Measurements from ENCODE around the gene HSD17B11.

HSD17B11 gene

DNA sequence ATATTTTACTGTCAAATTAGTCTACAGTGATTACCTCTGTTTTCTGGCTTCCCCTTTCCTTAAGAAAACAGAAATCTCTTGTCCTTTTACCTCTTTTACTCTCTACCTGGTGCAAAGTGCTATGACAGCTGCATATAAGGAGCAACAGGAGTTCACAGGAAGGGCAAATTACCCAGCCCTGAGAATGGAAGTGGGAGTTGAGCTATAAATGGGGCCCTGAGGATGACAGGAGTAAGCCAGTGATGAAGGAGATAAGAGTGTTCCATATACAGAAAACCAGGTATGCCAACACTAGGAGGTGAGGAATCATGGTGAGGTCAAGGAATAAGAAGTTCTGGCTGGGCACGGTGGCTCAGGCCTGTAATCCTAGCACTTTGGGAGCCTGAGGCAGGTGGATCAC is 63.9 kb downstream of the HSD17B11 start:
- TF ChIP-seq CTCF (conservative IDR thresholded peaks at IDR 0.05; ENCODE audit: low read length) (no peak), EZH2phosphoT487 (IDR thresholded peaks at IDR 0.05; ENCODE audit: borderline replicate concordance) (no peak)
- H3K36me3 ChIP-seq (ENCODE audit: insufficient read depth, low read length): no peaks in the 10 kb centered on the region
- H3K27me3 ChIP-seq (ENCODE audit: insufficient read depth, low read length, poor library complexity, severe bottlenecking): no peaks in the 10 kb centered on the region
- no peaks in the 10 kb centered on the region for H3K9me2 ChIP-seq (replicated peaks; ENCODE audit: low read depth, low read length)
- H3K4me1 ChIP-seq (ENCODE audit: insufficient read depth, low read length, poor library complexity, severe bottlenecking): no peaks in the 10 kb centered on the region
- no peak overlapping the region for H3K9ac ChIP-seq (ENCODE audit: low read depth, low read length, poor library complexity, severe bottlenecking)
- no peak overlapping the region for H3K4me2 ChIP-seq (ENCODE audit: low read depth, low read length, poor library complexity, severe bottlenecking)
- no peak overlapping the region for H2AFZ ChIP-seq (ENCODE audit: low read length)
- no peak overlapping the region for H3K4me3 ChIP-seq (ENCODE audit: low read length, poor library complexity, severe bottlenecking)
- H3F3A ChIP-seq (ENCODE audit: low read depth): no peaks in the 10 kb centered on the region
- no peaks in the 10 kb centered on the region for H3K79me2 ChIP-seq (ENCODE audit: insufficient read depth, low read length)
- no peaks in the 10 kb centered on the region for H4K20me1 ChIP-seq (ENCODE audit: insufficient read depth, low read length, poor library complexity, severe bottlenecking)
- H3K9me3 ChIP-seq (ENCODE audit: insufficient read depth, low read depth, low read length): no peaks in the 10 kb centered on the region

- Histone ChIP-seq H3K4me3 (ENCODE audit: low read length, poor library complexity, severe bottlenecking) (no peak overlapping the region), H2AFZ (ENCODE audit: low read length) (no peak overlapping the region), H3K4me1 (ENCODE audit: insufficient read depth, low read length, poor library complexity, severe bottlenecking) (no peaks in the 10 kb centered on the region), H3K79me2 (ENCODE audit: insufficient read depth, low read length) (no peaks in the 10 kb centered on the region), H4K20me1 (ENCODE audit: insufficient read depth, low read length, poor library complexity, severe bottlenecking) (no peaks in the 10 kb centered on the region), H3F3A (ENCODE audit: low read depth) (no peaks in the 10 kb centered on the region), H3K9me2 (replicated peaks; ENCODE audit: low read depth, low read length) (no peaks in the 10 kb centered on the region), H3K36me3 (ENCODE audit: insufficient read depth, low read length) (no peaks in the 10 kb centered on the region), H3K27me3 (ENCODE audit: insufficient read depth, low read length, poor library complexity, severe bottlenecking) (no peaks in the 10 kb centered on the region), H3K4me2 (ENCODE audit: low read depth, low read length, poor library complexity, severe bottlenecking) (no peak overlapping the region), H3K9me3 (ENCODE audit: insufficient read depth, low read depth, low read length) (no peaks in the 10 kb centered on the region), H3K9ac (ENCODE audit: low read depth, low read length, poor library complexity, severe bottlenecking) (no peak overlapping the region)
- TF ChIP-seq EZH2phosphoT487 (IDR thresholded peaks at IDR 0.05; ENCODE audit: borderline replicate concordance): no peak
- no peak for TF ChIP-seq CTCF (conservative IDR thresholded peaks at IDR 0.05; ENCODE audit: low read length)
Measured at GRCh38 chr4:87326460-87326859, 64.5 kb downstream of the HSD17B11 start.

DNA sequence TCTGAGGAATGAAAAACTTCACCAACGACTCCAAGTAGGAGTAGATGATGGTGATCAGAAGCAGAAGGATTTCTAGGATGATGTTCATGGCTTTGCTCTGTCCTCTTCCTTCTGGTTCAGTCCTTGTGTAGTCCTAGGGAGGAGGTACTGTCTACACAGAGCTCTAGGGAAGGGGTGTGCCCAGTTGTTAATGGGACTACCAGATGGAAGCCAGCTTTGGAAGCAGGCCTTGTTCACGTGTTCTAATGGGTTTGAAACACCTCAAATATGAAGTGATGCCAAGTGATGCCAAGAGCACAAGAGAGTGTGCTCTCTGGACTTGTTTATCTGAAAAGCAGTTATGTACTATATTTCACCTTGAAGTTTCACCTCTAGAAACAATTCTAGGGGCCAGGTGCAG is 68.2 kb downstream of the HSD17B11 start, which contains the start of gene HSD17B13:
Gene HSD17B13 (minus strand): TSS at position 129 of the 400 bp plus-strand sequence. CDS start 41 bp downstream, at position 88.
- H3K4me1 ChIP-seq (ENCODE audit: insufficient read depth, low read length, poor library complexity, severe bottlenecking): no peaks in the 10 kb centered on the region
- no peaks in the 10 kb centered on the region for H3K9me2 ChIP-seq (replicated peaks; ENCODE audit: low read depth, low read length)
- no peaks in the 10 kb centered on the region for H3F3A ChIP-seq (ENCODE audit: low read depth)
- H3K36me3 ChIP-seq (ENCODE audit: insufficient read depth, low read length): no peaks in the 10 kb centered on the region
- no peaks in the 10 kb centered on the region for H4K20me1 ChIP-seq (ENCODE audit: insufficient read depth, low read length, poor library complexity, severe bottlenecking)
- no peak within 1 kb of the TSS for H3K9ac ChIP-seq (ENCODE audit: low read depth, low read length, poor library complexity, severe bottlenecking)
- no peak within 1 kb of the TSS for H3K4me3 ChIP-seq (ENCODE audit: low read length, poor library complexity, severe bottlenecking)
- H2AFZ ChIP-seq (ENCODE audit: low read length): no peak within 1 kb of the TSS
- H3K9me3 ChIP-seq (ENCODE audit: insufficient read depth, low read depth, low read length): no peaks in the 10 kb centered on the region
- H3K79me2 ChIP-seq (ENCODE audit: insufficient read depth, low read length): no peaks in the 10 kb centered on the region
- no peak within 1 kb of the TSS for H3K4me2 ChIP-seq (ENCODE audit: low read depth, low read length, poor library complexity, severe bottlenecking)
- TF ChIP-seq EZH2phosphoT487 (IDR thresholded peaks at IDR 0.05; ENCODE audit: borderline replicate concordance) (no peak), CTCF (conservative IDR thresholded peaks at IDR 0.05; ENCODE audit: low read length) (no peak)
- H3K27me3 ChIP-seq (ENCODE audit: insufficient read depth, low read length, poor library complexity, severe bottlenecking): no peaks in the 10 kb centered on the region

Measured in Loucy (cell line).